ENCODE results near the gene HDAC11. TPM values are rescaled to one million over a fixed set of nuclear protein-coding genes. Genes with fewer than 3 reads are reported as not detected.

Gene HDAC11
- total and polyA plus RNA-seq, 9 of the 15 experiments (the other 6 are each of a cell fraction or from before 2014, with no cell fraction given) = 0.60 to 6.0 (median 4.5) TPM

- H3K4me2 ChIP-seq (ENCODE audit: insufficient read depth, low read length) = no peak overlapping the region
- ChIA-PET CTCF (ENCODE audit: low intra/inter-chr PET ratio) (no interaction called here), POLR2A (interaction anchor here (0.7 to 1.7 kb wide), 2 partner anchors 12 to 105 kb away, joined by 3 to 5 read pairs; no protein-coding TSS in a partner anchor)
- H3K27ac ChIP-seq (ENCODE audit: extremely low read depth, low read depth, low read length) = no peak overlapping the region
- ATAC-seq (no peak), DNase-seq (ENCODE audit: extremely low read depth in 1 of 4, low spot score in 3 of 4) (no peak), FAIRE-seq (no peak)
- H3K4me3 ChIP-seq = no peak overlapping the region
- no peaks in the 10 kb centered on the region; the same call in none of the 2 replicates for H4K20me1 ChIP-seq (replicated peaks; ENCODE audit: control insufficient read depth, insufficient read depth, low read length)
- no peaks in the 10 kb centered on the region for H3K36me3 ChIP-seq (ENCODE audit: control insufficient read depth, insufficient read depth, low read length)
- TF ChIP-seq, protein P1, sequence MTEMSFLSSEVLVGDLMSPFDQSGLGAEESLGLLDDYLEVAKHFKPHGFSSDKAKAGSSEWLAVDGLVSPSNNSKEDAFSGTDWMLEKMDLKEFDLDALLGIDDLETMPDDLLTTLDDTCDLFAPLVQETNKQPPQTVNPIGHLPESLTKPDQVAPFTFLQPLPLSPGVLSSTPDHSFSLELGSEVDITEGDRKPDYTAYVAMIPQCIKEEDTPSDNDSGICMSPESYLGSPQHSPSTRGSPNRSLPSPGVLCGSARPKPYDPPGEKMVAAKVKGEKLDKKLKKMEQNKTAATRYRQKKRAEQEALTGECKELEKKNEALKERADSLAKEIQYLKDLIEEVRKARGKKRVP (CRISPR knock-in tag; IDR thresholded peaks at IDR 0.05) = no peak
- TF ChIP-seq RBM25 (IDR thresholded peaks at IDR 0.05; ENCODE audit: low read depth, low read length, severe bottlenecking) (peak; percentile 78), KDM1A (IDR thresholded peaks at IDR 0.05) (0 out of 4 replicates have a peak, but pooled peaks of 1 of the 2 experiments have one; percentile 16), NELFE (IDR thresholded peaks at IDR 0.05; ENCODE audit: insufficient read depth, insufficient read length) (no peak), BCOR (IDR thresholded peaks at IDR 0.05) (peak; percentile 41; the same call in 1 of the 2 replicates)
- H3K9me3 ChIP-seq (replicated peaks; ENCODE audit: control insufficient read depth, insufficient read depth, low read depth, low read length) = no peaks in the 10 kb centered on the region
- intact Hi-C loops (cut with micrococcal nuclease) = no loop called here
- peaks cover 2 to 15% of the 10 kb centered on the region in 2 experiments; a peak in 4 of 5 replicates for H3K27me3 ChIP-seq (ENCODE audit: control insufficient read depth in 2 of 2, insufficient read depth in 2 of 2, low read length in 2 of 2)
- H3K79me2 ChIP-seq (ENCODE audit: control insufficient read depth, insufficient read depth, low read length) = no peaks in the 10 kb centered on the region
- BruUV-seq (replicated peaks) = no TSS peak
- no peak overlapping the region for H2AFZ ChIP-seq (ENCODE audit: low read depth, low read length)
- H3K4me1 ChIP-seq (replicated peaks in 1 of 2; ENCODE audit: control insufficient read depth in 2 of 2, insufficient read depth in 2 of 2, low read length in 2 of 2) = peaks cover 0 to 29% of the 10 kb centered on the region in 2 experiments; a peak in 2 of 5 replicates
- H3K9ac ChIP-seq (ENCODE audit: insufficient read depth in 1 of 2, low read depth in 2 of 2, low read length in 2 of 2) = no peak overlapping the region
- H3K9me1 ChIP-seq (ENCODE audit: control insufficient read depth, insufficient read depth, low read length) = no peaks in the 10 kb centered on the region
- WGBS (ENCODE audit: insufficient coverage, low coverage, missing lambda C conversion rate) = 77% methylated on average over 1 of the region's 1 CpG
- in situ Hi-C loops (cut with MboI) = no loop called here
These were observed 26.1 kb downstream of the HDAC11 start for GRCh38 chr3:13506239-13506638.

Measured in K562 (cell line).